Activated naive CD4-positive, alpha-beta T cell treated with anti-CD3 and anti-CD28 coated beads, Interleukin-2, amount 10 ng/mL, durations not matched to agents 7 days and 5 days (primary cell): ENCODE results near the gene RNH1.

Experiments
- CTCF ChIA-PET: fragments of 350-600 bp; sonication (Branson Sonifier 250); formaldehyde crosslinking; loops from one replicate; lab custom pipeline; 2021; ENCODE audit warnings: antibody characterized with exemption; lab: Charles Lee
- DNase-seq: peaks from one replicate; pipeline ENCODE4 v3.0.0-alpha.2; 2020
- H3K27ac Mint-ChIP-seq: one replicate; pipeline ENCODE4 v1.8.0; 2021; ENCODE audit warnings: mild to moderate bottlenecking, moderate library complexity, mixed read lengths
- H3K27me3 Mint-ChIP-seq: one replicate; pipeline ENCODE4 v1.8.0; 2021; ENCODE audit warnings: mild to moderate bottlenecking, mixed read lengths
- H3K36me3 Mint-ChIP-seq: one replicate; pipeline ENCODE4 v1.8.0; 2021; ENCODE audit warnings: mixed read lengths
- H3K4me1 Mint-ChIP-seq: one replicate; pipeline ENCODE4 v1.8.0; 2021; ENCODE audit warnings: mixed read lengths
- H3K4me3 Mint-ChIP-seq: one replicate; pipeline ENCODE4 v1.8.0; 2021; ENCODE audit warnings: mild to moderate bottlenecking, moderate library complexity, mixed read lengths
- H3K9me3 Mint-ChIP-seq: one replicate; pipeline ENCODE4 v1.8.0; 2021; ENCODE audit warnings: mixed read lengths

Gene RNH1

DNA sequence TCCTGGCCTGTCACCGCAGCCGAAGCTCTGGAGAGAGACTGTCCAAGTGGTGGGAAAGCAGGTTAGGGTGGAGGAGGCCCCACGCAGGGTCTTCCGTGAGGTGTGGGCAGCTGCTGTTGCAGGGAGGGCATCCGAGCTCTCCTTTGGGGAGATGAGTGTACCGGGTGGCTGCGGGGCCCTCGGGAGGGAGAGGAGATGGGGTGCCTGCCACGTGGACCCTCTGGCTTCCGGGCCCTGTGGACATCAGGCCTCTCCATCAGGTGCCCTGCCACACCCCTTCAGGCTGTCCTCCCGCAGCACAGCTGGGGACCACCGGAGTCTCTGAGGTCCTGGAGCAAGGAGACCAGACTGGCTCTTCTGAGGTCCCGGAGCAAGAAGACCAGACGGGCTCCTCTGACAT is 55.3 kb downstream of the RNH1 start:
- Mint-ChIP-seq H3K4me3 (peak overlapping the region; percentile 86), H3K4me1 (peaks cover 41% of the 10 kb centered on the region), H3K36me3 (peaks cover 12% of the 10 kb centered on the region), H3K27ac (no peak overlapping the region), H3K9me3 (no peaks in the 10 kb centered on the region), H3K27me3 (peaks cover 6% of the 10 kb centered on the region)
- CTCF ChIA-PET: interaction anchor here (1.0 to 4.3 kb wide), 7 partner anchors 37 to 201 kb away, joined by 3 to 37 read pairs (median 4); partner anchors contain the start of gene SIGIRR
- peak; percentile 20 for DNase-seq

DNA sequence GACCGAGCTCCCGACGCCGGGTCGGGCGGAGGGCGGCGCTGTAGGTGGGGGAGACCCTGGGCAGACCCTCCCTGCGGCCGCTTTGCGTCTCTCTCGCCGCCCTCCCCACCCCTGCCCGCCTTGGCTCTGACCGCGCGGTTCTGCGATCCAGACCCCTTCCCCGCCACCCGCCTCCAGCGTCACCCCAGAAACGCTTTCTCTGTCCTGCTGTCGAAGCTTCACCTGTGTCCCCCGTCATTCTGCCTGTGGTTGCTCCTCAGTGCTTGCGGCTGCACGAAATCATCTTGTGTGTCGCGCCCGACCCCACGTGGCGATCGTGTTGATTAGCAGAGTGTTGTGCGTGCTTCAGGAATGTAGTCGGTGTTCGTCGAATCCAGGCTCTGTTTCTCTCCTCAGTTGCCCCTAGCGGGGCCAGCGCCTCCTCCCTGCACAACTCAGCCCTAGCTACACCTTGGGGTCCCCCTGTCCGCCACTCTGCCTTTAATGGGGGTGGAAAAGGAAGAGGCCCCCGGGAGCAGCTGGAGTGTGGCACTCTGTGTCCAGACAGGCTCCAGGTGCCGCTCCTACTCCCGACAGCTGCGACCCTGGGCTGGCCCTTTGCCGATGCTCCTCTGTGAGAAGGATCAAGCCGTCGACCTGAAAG is 56.1 kb downstream of the RNH1 start:
- Mint-ChIP-seq H3K9me3 (no peaks in the 10 kb centered on the region), H3K4me3 (peak overlapping the region; percentile 86), H3K27ac (peak overlapping the region; percentile 93), H3K27me3 (peaks cover 11% of the 10 kb centered on the region), H3K36me3 (peaks cover 7% of the 10 kb centered on the region), H3K4me1 (peaks cover 33% of the 10 kb centered on the region)
- peak; percentile 90 for DNase-seq
- CTCF ChIA-PET: interaction anchor here (0.8 to 4.3 kb wide), 9 partner anchors 11 to 200 kb away, joined by 3 to 37 read pairs (median 5); partner anchors contain the start of gene SIGIRR

DNA sequence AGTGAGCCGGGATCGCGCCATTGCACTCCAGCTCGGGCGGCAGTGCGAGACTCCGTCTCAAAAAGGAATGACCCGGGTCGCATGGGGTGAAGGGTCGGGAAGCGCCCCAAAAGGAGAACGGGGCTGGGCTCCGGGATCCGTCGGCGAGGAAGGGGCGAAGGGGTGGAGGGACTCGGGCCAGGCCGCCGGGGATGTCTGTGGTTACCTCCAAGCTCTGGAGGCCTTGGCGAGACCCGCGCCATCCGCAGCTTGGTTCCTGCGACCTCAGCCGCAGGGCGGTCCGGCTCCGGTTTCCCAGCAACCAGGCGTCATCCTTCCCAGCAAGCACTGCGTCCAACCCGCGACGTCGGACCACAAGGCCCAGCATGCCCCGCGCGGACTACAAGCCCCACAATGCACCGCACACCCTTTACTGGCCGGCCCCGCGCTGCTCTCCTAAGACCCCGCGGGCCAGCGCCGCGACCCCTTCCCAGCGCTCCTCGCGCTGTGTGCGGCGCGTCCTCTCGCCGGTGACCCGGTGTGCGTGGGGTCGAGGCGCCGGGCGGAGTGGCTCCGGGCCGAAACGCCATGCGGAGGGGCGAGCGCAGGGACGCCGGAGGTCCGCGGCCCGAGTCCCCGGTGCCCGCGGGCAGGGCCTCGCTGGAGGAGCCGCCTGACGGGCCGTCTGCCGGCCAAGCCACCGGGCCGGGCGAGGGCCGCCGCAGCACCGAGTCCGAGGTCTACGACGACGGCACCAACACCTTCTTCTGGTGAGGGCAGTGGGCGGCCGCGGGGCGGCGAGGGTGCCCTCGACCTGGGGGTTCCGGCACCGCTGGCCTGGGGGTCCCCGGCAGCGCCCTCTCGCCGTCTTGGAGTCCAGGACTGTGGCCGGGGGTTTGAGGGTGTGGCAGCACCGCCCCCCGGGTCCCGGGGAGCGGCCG is 56.9 kb downstream of the RNH1 start, which contains the start of gene PTDSS2:
TSS of gene PTDSS2 (plus strand) at position 391 of the 920 bp plus-strand sequence. CDS start at position 568, 177 bp downstream.
- DNase-seq: peak; percentile 98
- H3K36me3 Mint-ChIP-seq: peaks cover 5% of the 10 kb centered on the region
- H3K27ac Mint-ChIP-seq: peak within 1 kb of the TSS; percentile 96
- H3K9me3 Mint-ChIP-seq: no peaks in the 10 kb centered on the region
- peak within 1 kb of the TSS; percentile 88 for H3K4me3 Mint-ChIP-seq
- peaks cover 28% of the 10 kb centered on the region for H3K4me1 Mint-ChIP-seq
- H3K27me3 Mint-ChIP-seq: peaks cover 16% of the 10 kb centered on the region
- CTCF ChIA-PET: interaction anchor here (0.8 to 4.3 kb wide), 16 partner anchors 10 to 251 kb away, joined by 3 to 37 read pairs (median 6); partner anchors contain the start of gene SIGIRR

DNA sequence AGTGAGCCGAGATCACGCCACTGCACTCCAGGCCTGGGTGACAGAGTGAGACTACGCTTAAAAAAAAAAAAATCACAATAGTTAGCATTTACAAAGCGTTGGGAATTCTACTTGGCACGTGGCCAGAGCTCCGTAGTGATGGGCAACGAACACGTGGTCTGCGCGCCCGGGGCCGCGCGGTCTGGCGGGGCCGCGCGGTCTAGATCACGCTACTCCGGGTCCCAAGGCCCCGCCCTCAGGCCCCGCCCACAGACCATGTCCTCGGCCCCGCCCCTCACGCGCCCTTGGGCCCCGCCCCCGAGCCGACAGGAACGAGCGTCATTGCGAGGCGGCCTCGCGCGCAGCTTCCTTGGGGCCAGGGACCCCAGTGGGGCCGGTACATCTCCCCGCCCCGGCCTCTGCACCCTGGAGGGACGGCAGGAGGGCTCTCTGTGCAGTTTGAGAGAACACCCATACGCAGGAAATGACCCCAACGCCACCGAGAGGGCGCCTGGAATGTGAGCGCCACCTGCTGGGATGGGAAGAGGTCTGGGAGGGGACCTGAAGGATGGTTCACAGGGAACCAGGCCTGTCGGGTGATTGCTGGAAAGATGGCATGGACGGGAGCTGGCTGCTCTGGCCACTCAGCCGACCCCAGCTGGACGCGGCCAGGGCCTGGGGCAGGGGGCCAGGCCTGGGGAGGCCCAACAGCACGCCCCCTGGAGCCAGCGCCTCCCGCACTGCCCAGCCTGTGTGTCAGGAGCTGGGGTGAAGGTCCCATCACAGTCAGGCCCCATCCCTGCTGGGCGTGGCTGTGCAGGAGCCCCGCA is 58.9 kb downstream of the RNH1 start:
- peaks cover 32% of the 10 kb centered on the region for H3K27me3 Mint-ChIP-seq
- peak overlapping the region; percentile 96 for H3K27ac Mint-ChIP-seq
- H3K4me3 Mint-ChIP-seq: peak overlapping the region; percentile 88
- peaks cover 2% of the 10 kb centered on the region for H3K36me3 Mint-ChIP-seq
- CTCF ChIA-PET: interaction anchor here (0.6 to 4.3 kb wide), 21 partner anchors 8 to 274 kb away, joined by 3 to 37 read pairs (median 5); partner anchors contain the start of gene SIGIRR
- H3K4me1 Mint-ChIP-seq: peaks cover 28% of the 10 kb centered on the region
- no peaks in the 10 kb centered on the region for H3K9me3 Mint-ChIP-seq
- DNase-seq: peak; percentile 97

DNA sequence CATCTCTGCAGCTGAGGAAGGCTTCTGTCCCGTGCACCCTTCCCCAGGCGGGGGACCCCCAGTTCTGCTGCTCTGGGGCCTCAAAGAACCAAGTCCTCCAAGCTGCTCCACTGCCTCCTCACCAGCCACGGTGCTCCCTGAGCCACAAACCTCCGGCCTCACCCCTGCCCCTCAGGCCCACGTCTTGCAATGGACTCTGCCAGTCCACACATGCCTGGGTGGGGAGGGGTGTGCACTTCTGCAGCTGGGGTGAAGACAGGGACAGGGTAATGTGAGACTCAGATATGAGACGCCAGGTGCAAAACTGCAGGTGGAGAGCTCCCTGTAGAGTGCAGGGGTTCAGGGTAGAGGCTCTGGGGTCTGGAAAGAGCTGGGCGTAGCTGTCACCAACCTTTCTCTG is 60.2 kb downstream of the RNH1 start:
- H3K27ac Mint-ChIP-seq: no peak overlapping the region
- no peak for DNase-seq
- no peaks in the 10 kb centered on the region for H3K9me3 Mint-ChIP-seq
- no peak overlapping the region for H3K4me3 Mint-ChIP-seq
- H3K4me1 Mint-ChIP-seq: peaks cover 30% of the 10 kb centered on the region
- peaks cover 39% of the 10 kb centered on the region for H3K27me3 Mint-ChIP-seq
- CTCF ChIA-PET: no interaction called here
- H3K36me3 Mint-ChIP-seq: peaks cover 2% of the 10 kb centered on the region

DNA sequence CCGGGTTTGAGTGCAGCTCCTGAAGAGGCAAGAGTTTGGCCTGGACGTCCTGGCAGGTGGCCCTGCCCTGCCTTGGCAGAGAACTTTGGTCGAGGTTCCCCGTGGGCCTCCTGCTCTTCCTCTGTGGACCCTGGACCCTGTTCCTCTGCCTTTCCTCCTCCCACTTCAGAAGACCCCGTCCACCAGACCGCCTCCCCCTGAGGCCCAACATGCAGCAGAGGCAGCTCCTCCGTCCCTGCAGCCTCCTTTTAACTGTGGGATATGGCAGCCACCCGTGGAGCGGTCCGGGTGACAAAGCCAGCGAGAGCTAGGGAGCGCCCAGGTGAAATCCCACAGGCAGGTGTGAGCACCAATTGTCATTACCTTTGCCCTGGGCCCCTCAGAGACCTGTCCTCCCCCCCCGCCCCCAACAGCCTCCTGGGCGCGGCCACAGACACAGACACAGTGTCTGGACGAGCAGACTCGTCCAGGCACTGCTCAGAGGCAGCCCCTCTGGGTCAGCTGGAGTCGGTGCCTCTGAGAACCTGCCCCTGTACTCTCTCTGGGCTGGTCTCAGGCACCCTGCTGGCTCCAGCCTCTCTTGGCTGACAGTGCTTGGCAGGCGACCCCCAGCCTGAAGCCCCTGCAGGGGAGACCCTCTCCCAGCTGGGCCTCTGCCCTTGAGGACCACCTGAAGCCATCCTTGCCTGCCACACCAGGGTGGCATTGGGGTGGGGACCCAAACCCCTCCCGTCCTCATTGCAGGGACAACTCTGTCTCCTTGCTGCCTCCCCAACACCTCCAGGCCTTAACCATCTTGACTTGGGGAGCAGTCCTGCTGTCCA is 61.1 kb downstream of the RNH1 start:
- peaks cover 2% of the 10 kb centered on the region for H3K36me3 Mint-ChIP-seq
- H3K4me1 Mint-ChIP-seq: peaks cover 26% of the 10 kb centered on the region
- H3K27ac Mint-ChIP-seq: peak overlapping the region; percentile 45

More for the DNA sequence above, 61.1 kb downstream of the RNH1 start:
- no peak for DNase-seq
- peaks cover 40% of the 10 kb centered on the region for H3K27me3 Mint-ChIP-seq
- CTCF ChIA-PET: no interaction called here
- H3K9me3 Mint-ChIP-seq: no peaks in the 10 kb centered on the region
- no peak overlapping the region for H3K4me3 Mint-ChIP-seq
